ENCODE data around the gene HOXA7.

- TF ChIP-seq CTCF (IDR thresholded peaks at IDR 0.05) = no peak
- TF ChIP-seq POLR2A (IDR thresholded peaks at IDR 0.05) = no peak
- no peak for TF ChIP-seq POLR2AphosphoS5 (IDR thresholded peaks at IDR 0.05)
- no peak for TF ChIP-seq EP300 (IDR thresholded peaks at IDR 0.05)
These were observed 3.5 kb downstream of the HOXA7 start for GRCh38 chr7:27152816-27153442.
